ENCODE results near the gene EEFSEC.

DNA sequence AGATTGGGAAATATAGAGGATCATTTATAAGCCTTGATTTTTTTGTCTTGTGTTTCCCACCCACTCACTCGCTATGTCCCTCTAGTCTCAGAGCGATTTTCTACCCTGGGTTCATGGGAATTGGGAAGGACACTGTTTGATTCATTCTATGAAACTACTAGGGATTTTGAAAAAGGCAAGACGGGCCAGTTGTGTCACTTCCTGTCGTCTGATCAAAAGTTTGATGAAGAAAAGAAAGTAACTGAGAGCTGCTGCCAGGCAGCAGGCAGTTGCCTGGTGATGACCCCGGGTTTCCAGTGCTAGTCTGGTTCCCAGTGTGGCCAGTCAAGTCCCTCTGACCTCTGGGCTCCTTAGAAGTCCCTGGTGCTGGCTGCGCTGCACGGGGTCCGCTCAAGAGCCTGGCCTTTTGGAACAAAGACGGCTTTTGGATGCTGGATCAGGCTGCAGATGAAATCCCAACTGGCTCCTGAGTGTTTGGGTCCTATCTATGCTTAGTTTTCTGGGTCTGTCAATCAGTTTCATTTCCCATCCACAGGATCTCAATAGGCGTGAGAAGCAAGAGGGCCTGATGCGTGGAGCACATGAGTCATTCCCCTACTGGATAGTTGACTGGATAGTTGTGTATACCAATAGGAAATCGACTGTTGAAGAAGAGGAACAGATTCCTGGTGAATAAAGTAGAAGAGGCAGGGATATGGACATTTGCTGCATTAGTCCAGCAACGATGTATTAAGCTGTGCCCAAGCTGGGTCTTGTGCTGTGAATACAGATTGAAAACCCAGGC is 89.7 kb downstream of the EEFSEC start:
- TF ChIP-seq CTCF (IDR thresholded peaks at IDR 0.05; ENCODE audit: low read depth, low read length) (no peak), POLR2A (IDR thresholded peaks at IDR 0.05; ENCODE audit: extremely low read depth, insufficient read length) (no peak), MAX (IDR thresholded peaks at IDR 0.05; ENCODE audit: low read depth, low read length) (no peak)

Data from NB4 (cell line).